Activated CD4-positive, alpha-beta T cell treated with anti-CD3 and anti-CD28 coated beads, Interleukin-2, amount 50 U/mL, for 24 hours (primary cell): ENCODE data around the gene ZNF146.
"Not testable (repeated sequence)": the region's sequence is repeated elsewhere in the genome, so short reads cannot be mapped to it uniquely, and the experiment has no call there.

Experiments used
- DNase-seq, 2 donors: peaks; one replicate each; pipeline ENCODE4 v3.0.0-alpha.2; 2020; ENCODE audit warnings: low read depth in 1 of 2, low spot score in 1 of 2

Gene ZNF146

GRCh38 chr19:36214386-36215275 is at the start of gene ZNF146, which contains the start of gene ZNF565:
ZNF146 (plus strand) TSS chr19:36215106; CDS start chr19:36236441, 21,335 bp downstream.
ZNF565 (minus strand) TSS chr19:36214665; CDS start chr19:36201985, 12,680 bp downstream.
- DNase-seq = peak; percentile 90 to 95

GRCh38 chr19:36169084-36169760 is 45.7 kb upstream of the ZNF146 start:
- DNase-seq = no peak

- no peak for DNase-seq
Observed at GRCh38 chr19:36172852-36173251, 42.1 kb upstream of the ZNF146 start.

- not testable (repeated sequence) for DNase-seq
Observed at GRCh38 chr19:36173846-36174245, 41.1 kb upstream of the ZNF146 start.

GRCh38 chr19:36179077-36179476 is 35.8 kb upstream of the ZNF146 start:
- DNase-seq = not testable (repeated sequence)

- no peak for DNase-seq
Observed at GRCh38 chr19:36182612-36183244, 32.2 kb upstream of the ZNF146 start.

- DNase-seq = no peak
Observed at GRCh38 chr19:36183245-36183628, 31.7 kb upstream of the ZNF146 start.

GRCh38 chr19:36186722-36187121 is 28.2 kb upstream of the ZNF146 start:
- not testable (repeated sequence) for DNase-seq

GRCh38 chr19:36196249-36196648 is 18.7 kb upstream of the ZNF146 start:
- DNase-seq = no peak

GRCh38 chr19:36198119-36198518 is 16.8 kb upstream of the ZNF146 start:
- DNase-seq = no peak

- DNase-seq = no peak
Observed at GRCh38 chr19:36201684-36202083, 13.2 kb upstream of the ZNF146 start.

GRCh38 chr19:36203293-36203692 is 11.6 kb upstream of the ZNF146 start:
- no peak for DNase-seq

- no peak for DNase-seq
Observed at GRCh38 chr19:36207605-36208252, 7.2 kb upstream of the ZNF146 start.

GRCh38 chr19:36209372-36209771 is 5.5 kb upstream of the ZNF146 start:
- DNase-seq = no peak

- no peak for DNase-seq
Observed at GRCh38 chr19:36210497-36210896, 4.4 kb upstream of the ZNF146 start.

- no peak for DNase-seq
Observed at GRCh38 chr19:36212895-36213294, 2.0 kb upstream of the ZNF146 start.

- no peak for DNase-seq
Observed at GRCh38 chr19:36215276-36216123, 594 bp downstream of the ZNF146 start.

GRCh38 chr19:36221474-36221873 is 6.6 kb downstream of the ZNF146 start:
- DNase-seq = no peak

- no peak for DNase-seq
Observed at GRCh38 chr19:36222503-36222902, 7.6 kb downstream of the ZNF146 start.

GRCh38 chr19:36225219-36225892 is 10.4 kb downstream of the ZNF146 start:
- DNase-seq = no peak
